Fibroblast of lung (primary cell): ENCODE results near the gene ACAT2. TPM values are rescaled to one million over a fixed set of nuclear protein-coding genes. Genes with fewer than 3 reads are reported as not detected.
"Not testable (repeated sequence)": the region's sequence is repeated elsewhere in the genome, so short reads cannot be mapped to it uniquely, and the experiment has no call there.

Experiments
- DNase-seq, 2 donors: peaks; one replicate each; pipeline versions ENCODE4 v3.0.0 to v3.0.0-alpha.2; 2010; ENCODE audit warnings: low read depth in 2 of 2
- H2AFZ ChIP-seq: 2 replicates; pipeline ENCODE4 v1.5.1; 2012; ENCODE audit warnings: low read length, control low read depth, inconsistent platforms
- H3K27ac ChIP-seq: 2 replicates; pipeline ENCODE4 v1.5.1; 2011; ENCODE audit warnings: low read length, control low read depth; ENCODE audit not compliant: insufficient read depth
- H3K27me3 ChIP-seq: 2 replicates; pipeline ENCODE4 v1.5.1; 2011; ENCODE audit warnings: mild to moderate bottlenecking, low read length; ENCODE audit not compliant: control insufficient read depth, insufficient read depth
- H3K36me3 ChIP-seq: 2 replicates; pipeline ENCODE4 v1.5.1; 2011; ENCODE audit warnings: low read length; ENCODE audit not compliant: control insufficient read depth, insufficient read depth
- H3K4me1 ChIP-seq: 2 replicates; pipeline ENCODE4 v1.5.1; 2011; ENCODE audit warnings: low read length; ENCODE audit not compliant: control insufficient read depth, insufficient read depth; ENCODE audit errors: extremely low read depth
- H3K4me2 ChIP-seq: 2 replicates; pipeline ENCODE4 v1.5.1; 2011; ENCODE audit warnings: low read length, control low read depth; ENCODE audit not compliant: insufficient read depth; ENCODE audit errors: extremely low read depth
- H3K4me3 ChIP-seq, 4 experiments: fragments of 200-600 bp in 1 of 4; sonication (generic) in 1 of 4; replicated peaks in 1 of 4; 2 replicates each; pipeline ENCODE4 v1.5.1; 2011 to 2016; ENCODE audit warnings: low read length in 4 of 4, low read depth in 3 of 4, mild to moderate bottlenecking in 3 of 4, control low read depth in 2 of 4, inconsistent platforms in 1 of 4, mixed read lengths in 1 of 4; ENCODE audit not compliant: insufficient read depth in 1 of 4; ENCODE audit errors: control extremely low read depth in 1 of 4
- H3K79me2 ChIP-seq: 2 replicates; pipeline ENCODE4 v1.5.1; 2012; ENCODE audit warnings: mild to moderate bottlenecking, low read length, inconsistent platforms; ENCODE audit not compliant: control insufficient read depth, insufficient read depth
- H3K9ac ChIP-seq: 2 replicates; pipeline ENCODE4 v1.5.1; 2011; ENCODE audit warnings: mild to moderate bottlenecking, low read length, control low read depth; ENCODE audit not compliant: insufficient read depth
- H3K9me3 ChIP-seq: 2 replicates; pipeline ENCODE4 v1.5.1; 2012; ENCODE audit warnings: low read depth, low read length; ENCODE audit not compliant: control insufficient read depth, insufficient read depth
- H4K20me1 ChIP-seq: 2 replicates; pipeline ENCODE4 v1.5.1; 2011; ENCODE audit warnings: low read length; ENCODE audit not compliant: control insufficient read depth, insufficient read depth; ENCODE audit errors: extremely low read depth
- CTCF ChIP-seq, 2 donors: IDR thresholded peaks in 1 of 2; conservative IDR thresholded peaks in 1 of 2; 1 replicate in 1 of 2; 2 replicates in 1 of 2; pipeline ENCODE4 v1.5.1; 2011 to 2012; ENCODE audit warnings: low read length in 2 of 2, control low read depth in 1 of 2, inconsistent platforms in 1 of 2, low read depth in 1 of 2, mild to moderate bottlenecking in 1 of 2
- EZH2 ChIP-seq: IDR thresholded peaks from 2 replicates; pipeline ENCODE4 v1.5.1; 2012; ENCODE audit warnings: low read length, control low read depth, mild to moderate bottlenecking; ENCODE audit errors: missing control alignments
- polyA plus RNA-seq, 2 donors: library from polyadenylated mRNA; depleted of rRNA in 1 of 2; stranded (reverse) in 1 of 2; unstranded in 1 of 2; fragments of >200 nt; gene quantifications; 2 replicates each; pipeline ENCODE4 v1.2.1, GENCODE V29; 2011 to 2012; ENCODE audit warnings: missing spikeins in 1 of 2
- total RNA-seq: library from RNA; depleted of rRNA; stranded (reverse); fragments of >200 nt; gene quantifications from 2 replicates; pipeline ENCODE4 v1.2.1, GENCODE V29; 2014

ACAT2 gene
- total and polyA plus RNA-seq, 2 donors (not counting 1 experiment from before 2014, with no cell fraction given), result 108 to 121 TPM

- Histone ChIP-seq H3K4me3 (no peak overlapping the region), H2AFZ (no peak overlapping the region), H4K20me1 (no peaks in the 10 kb centered on the region), H3K79me2 (peaks cover 43% of the 10 kb centered on the region), H3K9me3 (no peaks in the 10 kb centered on the region), H3K27me3 (no peaks in the 10 kb centered on the region), H3K36me3 (no peaks in the 10 kb centered on the region), H3K4me1 (peaks cover 3% of the 10 kb centered on the region), H3K27ac (no peak overlapping the region), H3K9ac (no peak overlapping the region), H3K4me2 (no peak overlapping the region)
- TF ChIP-seq EZH2, result no peak
- no peak for TF ChIP-seq CTCF (conservative IDR thresholded peaks at IDR 0.05 in 1 of 2, IDR thresholded peaks at IDR 0.05 in 1 of 2; ENCODE audit: low read depth in 1 of 2, low read length in 2 of 2)
- no peak for DNase-seq
These were observed 38.6 kb upstream of the ACAT2 start for GRCh38 chr6:159723259-159723658.

GRCh38 chr6:159724778-159725177 lies 37.1 kb upstream of the ACAT2 start:
- H3K27ac ChIP-seq, result no peak overlapping the region
- DNase-seq, result no peak
- TF ChIP-seq EZH2 (no peak), CTCF (conservative IDR thresholded peaks at IDR 0.05 in 1 of 2, IDR thresholded peaks at IDR 0.05 in 1 of 2; ENCODE audit: low read depth in 1 of 2, low read length in 2 of 2) (no peak)

GRCh38 chr6:159725208-159725607 lies 36.6 kb upstream of the ACAT2 start:
- not testable (repeated sequence) for H3K9ac ChIP-seq, H3K27me3 ChIP-seq, H4K20me1 ChIP-seq, H3K27ac ChIP-seq, H3K9me3 ChIP-seq, H2AFZ ChIP-seq, H3K36me3 ChIP-seq, H3K4me2 ChIP-seq, H3K4me1 ChIP-seq, H3K4me3 ChIP-seq, DNase-seq
- H3K79me2 ChIP-seq, result peaks cover 60% of the 10 kb centered on the region

More at GRCh38 chr6:159724778-159725177, 37.1 kb upstream of the ACAT2 start:
- Histone ChIP-seq H4K20me1 (peaks cover 7% of the 10 kb centered on the region), H3K4me2 (no peak overlapping the region), H3K79me2 (peaks cover 56% of the 10 kb centered on the region), H3K4me1 (peaks cover 5% of the 10 kb centered on the region), H2AFZ (no peak overlapping the region), H3K9me3 (no peaks in the 10 kb centered on the region), H3K4me3 (no peak overlapping the region), H3K36me3 (no peaks in the 10 kb centered on the region), H3K9ac (no peak overlapping the region), H3K27me3 (no peaks in the 10 kb centered on the region)
